Testis (tissue), 3 donors: ENCODE results near the gene GUCA1A. TPM values are rescaled to one million over a fixed set of nuclear protein-coding genes. Genes with fewer than 3 reads are reported as not detected.
"Not testable (repeated sequence)": the region's sequence is repeated elsewhere in the genome, so short reads cannot be mapped to it uniquely, and the experiment has no call there.

Experiments
- DNase-seq: peaks from one replicate; pipeline ENCODE4 v3.0.0-alpha.2; 2019
- H3K27ac ChIP-seq, 2 donors: fragments of 200-600 bp; sonication (generic); one replicate each; pipeline ENCODE4 v1.5.1; 2019
- H3K27me3 ChIP-seq: fragments of 200-600 bp; sonication (generic); one replicate; pipeline ENCODE4 v1.5.1; 2019
- H3K36me3 ChIP-seq: fragments of 200-600 bp; sonication (generic); one replicate; pipeline ENCODE4 v1.5.1; 2017; ENCODE audit warnings: low read depth; ENCODE audit errors: missing control alignments
- H3K4me1 ChIP-seq: fragments of 200-600 bp; sonication (generic); one replicate; pipeline ENCODE4 v1.5.1; 2019
- H3K4me3 ChIP-seq, 2 donors: fragments of 200-600 bp; sonication (generic); one replicate each; pipeline ENCODE4 v1.5.1; 2017 to 2019
- H3K9me3 ChIP-seq: fragments of 200-600 bp; sonication (generic); one replicate; pipeline ENCODE4 v1.5.1; 2017
- CTCF ChIP-seq, 3 experiments: fragments of 450-650 bp in 2 of 3; fragments of 200-600 bp in 1 of 3; sonication (generic) in 1 of 3; IDR thresholded peaks; one replicate each; pipeline ENCODE4 v1.5.1; 2016 to 2019; ENCODE audit warnings: antibody characterized with exemption in 3 of 3, mild to moderate bottlenecking in 2 of 3, moderate library complexity in 1 of 3
- POLR2A ChIP-seq: fragments of 450-650 bp; IDR thresholded peaks from one replicate; pipeline ENCODE4 v1.6.1; 2017; ENCODE audit warnings: antibody characterized with exemption, mild to moderate bottlenecking, moderate library complexity
- WGBS, 2 donors: methylation state at CpG; one replicate each; pipeline ENCODE4 v1.1.5; 2018; 5-methylcytosine and 5-hydroxymethylcytosine counted together
- intact Hi-C: fragments of 100-400 bp; cut with DNase I; formaldehyde crosslinking; loops from one replicate; pipeline ENCODE4 v1.15.1; 2023; ENCODE audit warnings: low total_unique reads
- polyA plus RNA-seq: library from polyadenylated mRNA; stranded (reverse); fragments of 350-450 nt; fragmentation: Illumina TruSeq; extraction: RNeasy Lipid Tissue Mini Kit (QIAGEN cat#74804); gene quantifications from one replicate; pipeline ENCODE4 v1.2.3, GENCODE V29; 2014; ENCODE audit warnings: low read depth, low replicate concordance; ENCODE audit not compliant: insufficient read depth
- total RNA-seq, 2 donors: library from RNA; depleted of rRNA; stranded (reverse); fragments of >200 nt; gene quantifications; one replicate each; pipeline ENCODE4 v1.2.3, GENCODE V29; 2016

GUCA1A gene
- total and polyA plus RNA-seq, 3 donors from 2014 or later, result 6.7 to 47.0 (median 44.2) TPM

DNA sequence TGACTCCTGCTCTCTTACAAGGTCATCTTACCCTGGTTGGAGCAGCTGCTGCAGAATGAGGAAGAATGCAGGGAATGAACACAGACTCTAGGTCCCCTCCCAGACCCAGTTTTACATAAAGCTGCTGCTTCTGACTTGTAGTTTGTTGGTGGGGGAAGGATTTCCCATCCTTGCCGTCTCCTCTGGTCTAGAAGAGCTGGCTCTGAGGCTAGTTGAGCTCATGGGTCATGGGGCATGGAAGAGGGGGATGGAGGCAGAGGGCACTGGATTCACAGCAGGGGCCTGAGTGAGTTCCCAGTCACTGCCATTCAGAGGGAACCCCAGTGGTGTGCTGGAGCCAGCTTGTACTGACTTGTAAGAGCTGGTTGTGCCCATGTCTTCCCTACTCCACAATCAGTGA, 9.2 kb upstream of the GUCA1A start:
- intact Hi-C loops, result no loop called here
- H3K4me1 ChIP-seq, result no peaks in the 10 kb centered on the region
- TF ChIP-seq POLR2A, result no peak
- no peaks in the 10 kb centered on the region for H3K27me3 ChIP-seq
- WGBS, 2 donors, result 33 to 45% methylated on average over 1 of the region's 1 CpG
- no peak overlapping the region for H3K4me3 ChIP-seq
- H3K27ac ChIP-seq, result no peak overlapping the region
- no peak for DNase-seq
- no peaks in the 10 kb centered on the region for H3K36me3 ChIP-seq
- H3K9me3 ChIP-seq, result no peaks in the 10 kb centered on the region

GRCh38 chr6:42165016-42165415, 8.1 kb upstream of the GUCA1A start:
- no peaks in the 10 kb centered on the region for H3K9me3 ChIP-seq
- TF ChIP-seq POLR2A (no peak), CTCF (IDR thresholded peaks at IDR 0.05) (no peak)

DNA sequence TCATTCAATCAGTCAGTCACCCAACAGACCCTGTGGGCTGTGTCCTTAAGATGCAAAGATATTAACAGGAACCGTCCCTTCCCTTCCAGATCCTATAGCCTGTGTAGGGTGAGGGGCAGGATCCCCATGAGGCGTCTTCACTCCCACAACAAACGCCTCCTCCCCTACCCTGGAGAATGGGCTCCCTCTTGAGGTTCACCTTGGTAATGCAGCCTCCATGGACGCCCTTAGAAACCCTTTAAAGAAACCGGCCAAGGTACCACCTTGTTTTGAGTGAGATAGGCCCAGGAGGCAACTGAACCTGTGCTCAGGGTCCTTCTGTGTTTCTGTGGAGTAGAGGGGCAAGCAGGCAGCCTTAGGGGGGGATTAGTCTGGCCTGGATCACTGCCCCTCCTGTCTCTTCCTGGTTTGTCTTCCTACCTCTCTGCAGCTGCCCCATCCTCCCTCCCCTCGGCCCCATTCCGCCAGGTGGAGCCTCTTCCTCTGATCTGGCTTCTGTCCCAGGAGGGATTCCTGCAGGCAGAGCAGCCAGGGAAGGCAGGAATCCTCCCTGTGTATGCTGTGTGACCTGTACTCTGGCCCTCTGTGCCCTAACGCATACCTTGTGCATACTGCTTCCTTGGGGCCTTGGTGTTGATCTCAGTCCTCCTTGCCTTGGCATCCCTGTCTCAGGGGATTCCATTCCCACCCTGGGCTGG, 6.6 kb upstream of the GUCA1A start:
- Histone ChIP-seq H3K27ac (no peak overlapping the region), H3K4me1 (no peaks in the 10 kb centered on the region), H3K36me3 (no peaks in the 10 kb centered on the region), H3K4me3 (no peak overlapping the region), H3K9me3 (no peaks in the 10 kb centered on the region), H3K27me3 (no peaks in the 10 kb centered on the region)
- intact Hi-C loops, result loop anchor here (5.0 kb wide), 1 partner anchor 89 kb away; no protein-coding TSS in a partner anchor
- WGBS, 2 donors, result 18 to 24% methylated on average over 4 to 8 of the region's 8 CpGs
- peak; percentile 81 for DNase-seq
- TF ChIP-seq CTCF (IDR thresholded peaks at IDR 0.05) (peak; percentile 79 to 97 (median 87)), POLR2A (no peak)

More at GRCh38 chr6:42165016-42165415, 8.1 kb upstream of the GUCA1A start:
- no peaks in the 10 kb centered on the region for H3K27me3 ChIP-seq
- DNase-seq, result no peak
- 77 to 84% methylated on average over 9 of the region's 9 CpGs for WGBS, 2 donors
- H3K27ac ChIP-seq, result no peak overlapping the region
- intact Hi-C loops, result loop anchor here (5.0 kb wide), 1 partner anchor 88 kb away; no protein-coding TSS in a partner anchor
- H3K4me3 ChIP-seq, result no peak overlapping the region
- no peaks in the 10 kb centered on the region for H3K4me1 ChIP-seq
- H3K36me3 ChIP-seq, result no peaks in the 10 kb centered on the region

- no peak overlapping the region for H3K4me3 ChIP-seq
- 76 to 85% methylated on average over 6 of the region's 6 CpGs for WGBS, 2 donors
- TF ChIP-seq CTCF (IDR thresholded peaks at IDR 0.05) (no peak), POLR2A (no peak)
- H3K9me3 ChIP-seq, result no peaks in the 10 kb centered on the region
- intact Hi-C loops, result loop anchor here (5.0 kb wide), 1 partner anchor 91 kb away; no protein-coding TSS in a partner anchor
- no peak overlapping the region for H3K27ac ChIP-seq
- H3K36me3 ChIP-seq, result no peaks in the 10 kb centered on the region
- H3K27me3 ChIP-seq, result no peaks in the 10 kb centered on the region
- no peaks in the 10 kb centered on the region for H3K4me1 ChIP-seq
- DNase-seq, result no peak
Observed at GRCh38 chr6:42168650-42169049, 4.5 kb upstream of the GUCA1A start.

- not testable (repeated sequence) for H3K4me3 ChIP-seq, DNase-seq, H3K9me3 ChIP-seq, H3K27me3 ChIP-seq, H3K4me1 ChIP-seq, H3K36me3 ChIP-seq, H3K27ac ChIP-seq
- intact Hi-C loops, result loop anchor here (5.0 kb wide), 1 partner anchor 92 kb away; no protein-coding TSS in a partner anchor
- 50 to 68% methylated on average over 2 of the region's 2 CpGs for WGBS, 2 donors
Observed at GRCh38 chr6:42169780-42170179, 3.4 kb upstream of the GUCA1A start.
